DOHH2 (cell line): ENCODE results near the gene ZNF263.

Experiments used
- H3F3A ChIP-seq: fragments of 200-600 bp; sonication (generic), shearing (Covaris generic); 2 replicates; pipeline ENCODE4 v1.6.0; 2016; ENCODE audit warnings: antibody characterized with exemption, mild to moderate bottlenecking; ENCODE audit not compliant: control insufficient read depth, insufficient read depth
- H3K27ac ChIP-seq: fragments of 200-600 bp; sonication (generic); 2 replicates; pipeline ENCODE4 v1.5.1; 2014; ENCODE audit warnings: low read depth, mild to moderate bottlenecking, low read length, moderate library complexity
- H3K27me3 ChIP-seq: fragments of 200-600 bp; sonication (generic); 2 replicates; pipeline ENCODE4 v1.6.1; 2014; ENCODE audit warnings: mild to moderate bottlenecking, low read length, mixed read lengths; ENCODE audit not compliant: control insufficient read depth
- H3K36me3 ChIP-seq: fragments of 200-600 bp; sonication (generic); 2 replicates; pipeline ENCODE4 v1.6.1; 2014; ENCODE audit warnings: mild to moderate bottlenecking, low read length, moderate library complexity, mixed read lengths; ENCODE audit not compliant: control insufficient read depth
- H3K4me1 ChIP-seq: fragments of 200-600 bp; sonication (generic); 2 replicates; pipeline ENCODE4 v1.6.1; 2014; ENCODE audit warnings: mild to moderate bottlenecking, low read length, mixed read lengths; ENCODE audit not compliant: control insufficient read depth
- H3K4me2 ChIP-seq: fragments of 200-600 bp; sonication (generic); 2 replicates; pipeline ENCODE4 v1.6.0; 2014; ENCODE audit warnings: mild to moderate bottlenecking, low read length, moderate library complexity
- H3K4me3 ChIP-seq: fragments of 200-600 bp; sonication (generic); 2 replicates; pipeline ENCODE4 v1.5.1; 2014; ENCODE audit warnings: mild to moderate bottlenecking, low read length, mixed read lengths
- H3K79me2 ChIP-seq: fragments of 200-600 bp; sonication (generic); 2 replicates; pipeline ENCODE4 v1.6.1; 2014; ENCODE audit warnings: mild to moderate bottlenecking, low read length, mixed read lengths; ENCODE audit not compliant: control insufficient read depth
- H3K9me2 ChIP-seq: fragments of 200-600 bp; sonication (generic); replicated peaks from 2 replicates; pipeline ENCODE4 v1.6.1; 2014; ENCODE audit warnings: mild to moderate bottlenecking, low read length, mixed read lengths; ENCODE audit not compliant: control insufficient read depth
- H3K9me3 ChIP-seq: fragments of 200-600 bp; sonication (generic); 2 replicates; pipeline ENCODE4 v1.6.1; 2014; ENCODE audit warnings: antibody characterized with exemption, low read length, mixed read lengths; ENCODE audit not compliant: control insufficient read depth, insufficient read depth
- H4K20me1 ChIP-seq: fragments of 200-600 bp; sonication (generic); 2 replicates; pipeline ENCODE4 v1.6.0; 2014; ENCODE audit warnings: low read depth, mild to moderate bottlenecking, antibody characterized with exemption, low read length, moderate library complexity; ENCODE audit not compliant: control insufficient read depth, insufficient read depth
- CTCF ChIP-seq: fragments of 200-600 bp; sonication (generic); IDR thresholded peaks from one replicate; pipeline ENCODE4 v1.5.1; 2014; ENCODE audit warnings: antibody characterized with exemption, mild to moderate bottlenecking, low read depth, low read length; ENCODE audit not compliant: poor library complexity, severe bottlenecking
- EZH2phosphoT487 ChIP-seq: fragments of 200-600 bp; sonication (generic); IDR thresholded peaks from 2 replicates; pipeline ENCODE4 v1.6.1; 2017; ENCODE audit warnings: borderline replicate concordance, mild to moderate bottlenecking, antibody characterized with exemption, low read length, moderate library complexity, mixed read lengths

The ZNF263 gene

GRCh38 chr16:3282730-3283542 lies at the start of gene ZNF263:
Gene ZNF263, plus strand, starts transcription at chr16:3283491. Its CDS starts 328 bp downstream, at chr16:3283819.
- H3K4me1 ChIP-seq: peaks cover 24% of the 10 kb centered on the region
- H3K9me2 ChIP-seq: no peaks in the 10 kb centered on the region
- H3K79me2 ChIP-seq: peaks cover 45% of the 10 kb centered on the region
- H3K4me2 ChIP-seq: peak within 1 kb of the TSS; percentile 98
- peak within 1 kb of the TSS; percentile 77 for H3K4me3 ChIP-seq
- H3K27me3 ChIP-seq: no peaks in the 10 kb centered on the region
- H3F3A ChIP-seq: no peaks in the 10 kb centered on the region
- TF ChIP-seq CTCF (no peak), EZH2phosphoT487 (no peak)
- H3K9me3 ChIP-seq: peaks cover 35% of the 10 kb centered on the region
- peaks cover 43% of the 10 kb centered on the region for H3K36me3 ChIP-seq
- H4K20me1 ChIP-seq: no peaks in the 10 kb centered on the region
- peak within 1 kb of the TSS; percentile 84 for H3K27ac ChIP-seq

- Histone ChIP-seq H3K9me2 (no peaks in the 10 kb centered on the region), H3K4me3 (peak overlapping the region; percentile 99), H3K36me3 (peaks cover 42% of the 10 kb centered on the region), H3K9me3 (peaks cover 8% of the 10 kb centered on the region; the same call in 1 of the 2 replicates), H3K27me3 (no peaks in the 10 kb centered on the region), H3K4me2 (peak overlapping the region; percentile 86), H3K79me2 (peaks cover 13% of the 10 kb centered on the region), H3F3A (peaks cover 12% of the 10 kb centered on the region), H3K4me1 (peaks cover 14% of the 10 kb centered on the region), H4K20me1 (no peaks in the 10 kb centered on the region), H3K27ac (peak overlapping the region; percentile 76)
- TF ChIP-seq CTCF (no peak), EZH2phosphoT487 (no peak)
Measured at GRCh38 chr16:3234543-3234856, 48.8 kb upstream of the ZNF263 start.

GRCh38 chr16:3234857-3235561 lies 48.3 kb upstream of the ZNF263 start, which contains the start of gene ZNF200:
Gene ZNF200, minus strand, starts transcription at chr16:3235158. Its CDS starts 1,403 bp downstream, at chr16:3233755.
- TF ChIP-seq CTCF (no peak), EZH2phosphoT487 (no peak)

More at GRCh38 chr16:3234857-3235561, 48.3 kb upstream of the ZNF263 start, which contains the start of gene ZNF200:
- Histone ChIP-seq H3K4me1 (peaks cover 14% of the 10 kb centered on the region), H3K9me2 (no peaks in the 10 kb centered on the region), H3K4me3 (peak within 1 kb of the TSS; percentile 99), H3F3A (peaks cover 12% of the 10 kb centered on the region), H3K79me2 (peaks cover 13% of the 10 kb centered on the region), H3K4me2 (peak within 1 kb of the TSS; percentile 86), H3K27me3 (no peaks in the 10 kb centered on the region; the same call in 1 of the 2 replicates), H3K9me3 (peaks cover 8% of the 10 kb centered on the region; the same call in 1 of the 2 replicates), H3K27ac (peak within 1 kb of the TSS; percentile 76), H4K20me1 (no peaks in the 10 kb centered on the region), H3K36me3 (peaks cover 39% of the 10 kb centered on the region)
